Breast epithelium (tissue), 4 donors: ENCODE measurements around the gene MSL3B.

Experiments used
- DNase-seq, 2 donors: peaks; one replicate each; pipeline ENCODE4 v3.0.0-alpha.2; 2019; ENCODE audit warnings: low spot score in 2 of 2
- H3K27ac ChIP-seq, 2 donors: fragments of 200-600 bp; sonication (generic) in 1 of 2; one replicate each; pipeline ENCODE4 v1.5.1; 2016 to 2019; ENCODE audit warnings: mild to moderate bottlenecking in 1 of 2
- H3K27me3 ChIP-seq, 2 donors: fragments of 200-600 bp; sonication (generic) in 1 of 2; one replicate each; pipeline versions ENCODE4 v1.5.1 to v1.6.0; 2017 to 2019; ENCODE audit warnings: control low read depth in 1 of 2, mild to moderate bottlenecking in 1 of 2
- H3K36me3 ChIP-seq: fragments of 200-600 bp; one replicate; pipeline ENCODE4 v1.5.1; 2019
- H3K4me1 ChIP-seq, 2 donors: fragments of 200-600 bp; sonication (generic); one replicate each; pipeline ENCODE4 v1.5.1; 2016 to 2019; ENCODE audit warnings: control low read depth in 1 of 2
- H3K4me3 ChIP-seq, 3 donors: fragments of 200-600 bp; sonication (generic); 1 replicate in 2 of 3; 2 replicates in 1 of 3; pipeline ENCODE4 v1.5.1; 2016 to 2019; ENCODE audit warnings: mild to moderate bottlenecking in 3 of 3, moderate library complexity in 2 of 3
- H3K9me3 ChIP-seq, 2 donors: fragments of 200-600 bp; sonication (generic) in 1 of 2; one replicate each; pipeline ENCODE4 v1.5.1; 2016 to 2019; ENCODE audit warnings: control low read depth in 1 of 2
- CTCF ChIP-seq, 3 donors: fragments of 450-650 bp; IDR thresholded peaks; one replicate each; pipeline ENCODE4 v1.5.1; 2016 to 2017; ENCODE audit warnings: antibody characterized with exemption in 3 of 3, mild to moderate bottlenecking in 3 of 3, moderate library complexity in 3 of 3
- POLR2A ChIP-seq: fragments of 450-650 bp; IDR thresholded peaks from one replicate; pipeline ENCODE4 v1.6.1; 2016; ENCODE audit warnings: antibody characterized with exemption, mild to moderate bottlenecking, moderate library complexity
- POLR2AphosphoS5 ChIP-seq, 3 donors: sonication (generic); formaldehyde crosslinking; IDR thresholded peaks; one replicate each; pipeline ENCODE4 v1.6.1; 2017; ENCODE audit warnings: antibody characterized with exemption in 3 of 3
- intact Hi-C: fragments of 100-400 bp; cut with DNase I; formaldehyde crosslinking; loops from one replicate; pipeline ENCODE4 v1.15.1; 2023; ENCODE audit warnings: low total_unique reads

MSL3B gene

GRCh38 chr2:233857511-233858141, 10.6 kb downstream of the MSL3B start:
- intact Hi-C loops, result no loop called here
- Histone ChIP-seq H3K4me1 (no peaks in the 10 kb centered on the region), H3K36me3 (no peaks in the 10 kb centered on the region), H3K27me3 (no peaks in the 10 kb centered on the region), H3K4me3 (no peak overlapping the region), H3K9me3 (no peaks in the 10 kb centered on the region), H3K27ac (no peak overlapping the region)
- TF ChIP-seq POLR2AphosphoS5 (IDR thresholded peaks at IDR 0.05) (no peak), CTCF (IDR thresholded peaks at IDR 0.05) (no peak), POLR2A (no peak)
- DNase-seq, result no peak

DNA sequence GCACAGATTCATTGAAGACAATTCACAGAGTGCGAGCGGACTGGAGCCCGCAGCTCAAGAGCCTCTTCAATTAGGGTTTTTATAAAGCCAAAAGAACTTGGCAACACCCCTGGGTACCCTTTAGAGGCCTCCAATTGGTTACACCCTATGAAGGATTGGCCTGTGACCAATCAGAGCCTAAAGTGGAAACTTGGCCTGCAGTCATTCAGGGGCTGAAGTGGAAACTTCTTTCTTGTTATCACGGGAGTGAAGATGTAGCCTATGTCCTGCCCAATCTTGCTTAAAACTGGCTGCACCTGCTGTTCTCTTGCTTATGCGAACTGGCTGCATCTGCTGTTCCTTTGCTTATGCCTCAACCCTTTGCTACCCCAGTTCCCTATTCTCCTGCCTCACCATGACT, 12.0 kb downstream of the MSL3B start:
- H3K36me3 ChIP-seq, result no peaks in the 10 kb centered on the region
- intact Hi-C loops, result no loop called here
- TF ChIP-seq CTCF (IDR thresholded peaks at IDR 0.05) (no peak), POLR2AphosphoS5 (IDR thresholded peaks at IDR 0.05) (no peak), POLR2A (no peak)
- no peak for DNase-seq
- H3K9me3 ChIP-seq, result no peaks in the 10 kb centered on the region
- no peaks in the 10 kb centered on the region for H3K27me3 ChIP-seq
- H3K4me3 ChIP-seq, result no peak overlapping the region
- no peaks in the 10 kb centered on the region for H3K4me1 ChIP-seq
- H3K27ac ChIP-seq, result no peak overlapping the region

- Histone ChIP-seq H3K4me1 (no peaks in the 10 kb centered on the region), H3K27ac (no peak overlapping the region), H3K36me3 (no peaks in the 10 kb centered on the region), H3K4me3 (no peak overlapping the region), H3K9me3 (no peaks in the 10 kb centered on the region), H3K27me3 (no peaks in the 10 kb centered on the region)
- intact Hi-C loops, result no loop called here
- no peak for TF ChIP-seq CTCF (IDR thresholded peaks at IDR 0.05)
- TF ChIP-seq POLR2A, result no peak
- no peak for TF ChIP-seq POLR2AphosphoS5 (IDR thresholded peaks at IDR 0.05)
- DNase-seq, result no peak
Observed at GRCh38 chr2:233855345-233855744, 12.8 kb downstream of the MSL3B start.

GRCh38 chr2:233854241-233854981, 13.8 kb downstream of the MSL3B start, which contains the start of gene HJURP:
Gene HJURP (minus strand): TSS chr2:233854535. CDS start chr2:233854500, 35 bp downstream.
- Histone ChIP-seq H3K36me3 (no peaks in the 10 kb centered on the region), H3K27me3 (no peaks in the 10 kb centered on the region), H3K27ac (peak within 1 kb of the TSS; percentile 38 to 50), H3K4me1 (no peaks in the 10 kb centered on the region), H3K9me3 (no peaks in the 10 kb centered on the region), H3K4me3 (peak within 1 kb of the TSS; percentile 64 to 84 (median 73))
- peak; percentile 88 to 91 for DNase-seq
- intact Hi-C loops, result no loop called here
- peak in 2 of 3 donors; percentile 50 to 65 for TF ChIP-seq POLR2AphosphoS5 (IDR thresholded peaks at IDR 0.05)
- TF ChIP-seq CTCF (IDR thresholded peaks at IDR 0.05), result no peak

- intact Hi-C loops, result no loop called here
- H3K36me3 ChIP-seq, result no peaks in the 10 kb centered on the region
- TF ChIP-seq POLR2A (no peak), CTCF (IDR thresholded peaks at IDR 0.05) (no peak), POLR2AphosphoS5 (IDR thresholded peaks at IDR 0.05) (no peak)
Observed at GRCh38 chr2:233853883-233854240, 14.3 kb downstream of the MSL3B start.

More at GRCh38 chr2:233853883-233854240, 14.3 kb downstream of the MSL3B start:
- Histone ChIP-seq H3K9me3 (no peaks in the 10 kb centered on the region), H3K4me3 (peak overlapping the region; percentile 64 to 84 (median 73)), H3K4me1 (no peaks in the 10 kb centered on the region), H3K27ac (no peak overlapping the region), H3K27me3 (no peaks in the 10 kb centered on the region)
- DNase-seq, result no peak
